HG02759 (cell line): ENCODE results near the gene GABRR3.

Experiments
- ATAC-seq: cut with Tn5 transposase; IDR thresholded peaks from one replicate; pipeline ENCODE4 v1.9.1; 2021; ENCODE audit warnings: mild to moderate bottlenecking, moderate library complexity; ENCODE audit not compliant: unreplicated experiment

Gene GABRR3

GRCh38 chr3:97992547-97993173 is 42.5 kb downstream of the GABRR3 start:
- no peak for ATAC-seq

GRCh38 chr3:97991293-97991682 is 43.8 kb downstream of the GABRR3 start:
- no peak for ATAC-seq

- no peak for ATAC-seq
These were observed 44.4 kb downstream of the GABRR3 start for GRCh38 chr3:97990624-97991292.

GRCh38 chr3:97988784-97989568 is 46.1 kb downstream of the GABRR3 start:
- no peak for ATAC-seq

GRCh38 chr3:97987306-97987705 is 47.8 kb downstream of the GABRR3 start:
- ATAC-seq: no peak

GRCh38 chr3:97983933-97984491 is 51.1 kb downstream of the GABRR3 start:
- no peak for ATAC-seq

GRCh38 chr3:97981886-97982285 is 53.2 kb downstream of the GABRR3 start:
- ATAC-seq: peak; percentile 71

GRCh38 chr3:97979610-97980009 is 55.5 kb downstream of the GABRR3 start:
- ATAC-seq: no peak

- no peak for ATAC-seq
These were observed 59.6 kb downstream of the GABRR3 start for GRCh38 chr3:97975466-97975865.

- no peak for ATAC-seq
These were observed 60.1 kb downstream of the GABRR3 start for GRCh38 chr3:97974996-97975395.

- no peak for ATAC-seq
These were observed 62.1 kb downstream of the GABRR3 start for GRCh38 chr3:97972976-97973375.

GRCh38 chr3:97971679-97972567 is 63.2 kb downstream of the GABRR3 start, which contains the start of gene RIOX2:
Gene RIOX2 (minus strand): TSS chr3:97972431. CDS start chr3:97967593, 4,838 bp downstream.
- ATAC-seq: peak; percentile 92

GRCh38 chr3:97970956-97971620 is 64.0 kb downstream of the GABRR3 start:
- ATAC-seq: no peak

GRCh38 chr3:97970156-97970555 is 65.0 kb downstream of the GABRR3 start:
- no peak for ATAC-seq

- no peak for ATAC-seq
These were observed 65.6 kb downstream of the GABRR3 start for GRCh38 chr3:97969541-97969940.

GRCh38 chr3:97968376-97968775 is 66.7 kb downstream of the GABRR3 start:
- ATAC-seq: no peak

- no peak for ATAC-seq
These were observed 67.1 kb downstream of the GABRR3 start for GRCh38 chr3:97967966-97968365.

GRCh38 chr3:97960993-97961766 is 73.9 kb downstream of the GABRR3 start:
- no peak for ATAC-seq

- ATAC-seq: no peak
These were observed 74.6 kb downstream of the GABRR3 start for GRCh38 chr3:97960551-97960950.
